ENCODE results near the gene NUP62CL. TPM values are rescaled to one million over a fixed set of nuclear protein-coding genes. Genes with fewer than 3 reads are reported as not detected.

The NUP62CL gene
- polyA plus RNA-seq, 1 donor (not counting 4 experiments of a cell fraction or from before 2014, with no cell fraction given), result 2.6 TPM

DNA sequence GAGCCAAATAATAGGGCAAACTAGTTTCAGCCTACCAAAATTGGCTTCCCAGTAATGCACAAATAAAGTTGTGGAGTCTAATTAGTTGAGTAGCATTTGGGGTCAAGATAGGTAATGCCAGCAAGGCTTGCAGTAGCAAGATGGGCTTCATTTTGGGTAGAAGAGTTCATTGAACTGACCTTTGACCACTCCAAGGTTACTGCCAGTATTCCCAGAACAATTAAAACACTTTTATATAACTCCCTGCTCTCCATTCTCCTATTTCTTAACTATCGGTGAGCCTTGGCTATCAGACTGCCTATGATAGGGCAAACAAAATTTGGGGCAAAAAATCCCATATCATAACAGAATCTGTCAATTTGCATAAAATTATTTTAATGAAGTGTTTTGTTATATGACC, 7.2 kb upstream of the NUP62CL start:
- H3K27me3 ChIP-seq (ENCODE audit: control insufficient read depth, extremely low read depth, insufficient read depth, low read length), result no peaks in the 10 kb centered on the region
- no peaks in the 10 kb centered on the region for H4K20me1 ChIP-seq (ENCODE audit: control insufficient read depth, extremely low read depth, insufficient read depth, low read length)
- no peak overlapping the region for H3K27ac ChIP-seq (ENCODE audit: control insufficient read depth, insufficient read depth, low read length)
- no peaks in the 10 kb centered on the region for H3K79me2 ChIP-seq (ENCODE audit: control insufficient read depth, insufficient read depth, low read length)
- no peak for FAIRE-seq
- TF ChIP-seq, protein P1, sequence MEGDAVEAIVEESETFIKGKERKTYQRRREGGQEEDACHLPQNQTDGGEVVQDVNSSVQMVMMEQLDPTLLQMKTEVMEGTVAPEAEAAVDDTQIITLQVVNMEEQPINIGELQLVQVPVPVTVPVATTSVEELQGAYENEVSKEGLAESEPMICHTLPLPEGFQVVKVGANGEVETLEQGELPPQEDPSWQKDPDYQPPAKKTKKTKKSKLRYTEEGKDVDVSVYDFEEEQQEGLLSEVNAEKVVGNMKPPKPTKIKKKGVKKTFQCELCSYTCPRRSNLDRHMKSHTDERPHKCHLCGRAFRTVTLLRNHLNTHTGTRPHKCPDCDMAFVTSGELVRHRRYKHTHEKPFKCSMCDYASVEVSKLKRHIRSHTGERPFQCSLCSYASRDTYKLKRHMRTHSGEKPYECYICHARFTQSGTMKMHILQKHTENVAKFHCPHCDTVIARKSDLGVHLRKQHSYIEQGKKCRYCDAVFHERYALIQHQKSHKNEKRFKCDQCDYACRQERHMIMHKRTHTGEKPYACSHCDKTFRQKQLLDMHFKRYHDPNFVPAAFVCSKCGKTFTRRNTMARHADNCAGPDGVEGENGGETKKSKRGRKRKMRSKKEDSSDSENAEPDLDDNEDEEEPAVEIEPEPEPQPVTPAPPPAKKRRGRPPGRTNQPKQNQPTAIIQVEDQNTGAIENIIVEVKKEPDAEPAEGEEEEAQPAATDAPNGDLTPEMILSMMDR (optimal IDR thresholded peaks at IDR 0.05 in 1 of 3, IDR thresholded peaks at IDR 0.05 in 1 of 3, conservative IDR thresholded peaks at IDR 0.05 in 1 of 3; ENCODE audit: extremely low read depth in 1 of 3, insufficient read depth in 2 of 3, low read length in 3 of 3), result no peak
- H3K9me1 ChIP-seq (ENCODE audit: control insufficient read depth, extremely low read depth, insufficient read depth, low read length), result no peaks in the 10 kb centered on the region
- DNase-seq (ENCODE audit: low read depth, low spot score), result no peak
- no peak overlapping the region for H2AFZ ChIP-seq (ENCODE audit: control insufficient read depth, low read length)
- dilution Hi-C loops (cut with MboI; ENCODE audit: extremely low pct_ligation_motif_present, low sequenced_read_pairs), result no loop called here
- no peak overlapping the region for H3K4me3 ChIP-seq (ENCODE audit: control insufficient read depth in 2 of 3, extremely low read depth in 1 of 3, insufficient read depth in 2 of 3, low read depth in 1 of 3, low read length in 3 of 3)
- no peaks in the 10 kb centered on the region for H3K9me3 ChIP-seq (ENCODE audit: control insufficient read depth, low read depth, low read length)
- H3K9ac ChIP-seq (ENCODE audit: control insufficient read depth, extremely low read depth, insufficient read depth, low read length), result no peak overlapping the region
- no peaks in the 10 kb centered on the region for H3K36me3 ChIP-seq (ENCODE audit: control insufficient read depth in 2 of 2, extremely low read depth in 1 of 2, insufficient read depth in 2 of 2, low read length in 2 of 2)
- H3K4me1 ChIP-seq (ENCODE audit: control insufficient read depth, extremely low read depth, insufficient read depth, low read length), result peaks cover 2% of the 10 kb centered on the region
- H3K4me2 ChIP-seq (ENCODE audit: control insufficient read depth, extremely low read depth, insufficient read depth, low read depth, low read length), result no peak overlapping the region

DNA sequence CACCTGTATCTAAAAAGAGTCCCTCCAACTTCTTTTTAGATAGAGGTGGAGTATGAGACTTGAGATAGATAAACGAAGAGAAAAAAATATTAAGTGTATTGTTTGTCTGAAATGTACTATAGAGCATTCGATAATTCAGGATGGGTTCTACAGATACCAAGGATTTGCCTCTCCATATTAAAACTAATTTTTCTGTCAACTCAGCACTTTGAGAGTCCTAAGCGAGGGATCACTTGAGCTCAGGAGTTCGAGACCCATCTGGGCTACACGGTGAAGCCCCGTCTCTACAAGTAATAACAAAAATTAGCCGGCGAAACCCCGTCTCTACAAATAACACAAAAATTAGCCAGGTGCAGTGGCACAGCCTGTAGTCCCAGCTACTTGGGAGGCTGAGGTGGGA, 1.7 kb upstream of the NUP62CL start:
- FAIRE-seq (no peak), DNase-seq (ENCODE audit: low read depth, low spot score) (no peak)
- no peaks in the 10 kb centered on the region for H3K9me3 ChIP-seq (ENCODE audit: control insufficient read depth, low read depth, low read length)
- TF ChIP-seq EZH2 (IDR thresholded peaks at IDR 0.05; ENCODE audit: low read length), result no peak
- TF ChIP-seq, protein P1 (optimal IDR thresholded peaks at IDR 0.05 in 1 of 3, IDR thresholded peaks at IDR 0.05 in 1 of 3, conservative IDR thresholded peaks at IDR 0.05 in 1 of 3; ENCODE audit: extremely low read depth in 1 of 3, insufficient read depth in 2 of 3, low read length in 3 of 3), result no peak
- no peak overlapping the region for H2AFZ ChIP-seq (ENCODE audit: control insufficient read depth, low read length)
- no peaks in the 10 kb centered on the region for H3K9me1 ChIP-seq (ENCODE audit: control insufficient read depth, extremely low read depth, insufficient read depth, low read length)
- H3K36me3 ChIP-seq (ENCODE audit: control insufficient read depth in 2 of 2, extremely low read depth in 1 of 2, insufficient read depth in 2 of 2, low read length in 2 of 2), result no peaks in the 10 kb centered on the region
- no peaks in the 10 kb centered on the region for H3K79me2 ChIP-seq (ENCODE audit: control insufficient read depth, insufficient read depth, low read length)
- H3K27ac ChIP-seq (ENCODE audit: control insufficient read depth, insufficient read depth, low read length), result no peak overlapping the region
- H4K20me1 ChIP-seq (ENCODE audit: control insufficient read depth, extremely low read depth, insufficient read depth, low read length), result no peaks in the 10 kb centered on the region
- H3K27me3 ChIP-seq (ENCODE audit: control insufficient read depth, extremely low read depth, insufficient read depth, low read length), result no peaks in the 10 kb centered on the region
- dilution Hi-C loops (cut with MboI; ENCODE audit: extremely low pct_ligation_motif_present, low sequenced_read_pairs), result no loop called here
- peaks cover 2% of the 10 kb centered on the region for H3K4me1 ChIP-seq (ENCODE audit: control insufficient read depth, extremely low read depth, insufficient read depth, low read length)
- no peak overlapping the region for H3K9ac ChIP-seq (ENCODE audit: control insufficient read depth, extremely low read depth, insufficient read depth, low read length)
- no peak overlapping the region for H3K4me2 ChIP-seq (ENCODE audit: control insufficient read depth, extremely low read depth, insufficient read depth, low read depth, low read length)
- no peak overlapping the region for H3K4me3 ChIP-seq (ENCODE audit: control insufficient read depth in 2 of 3, extremely low read depth in 1 of 3, insufficient read depth in 2 of 3, low read depth in 1 of 3, low read length in 3 of 3)
